Ovary (tissue), 9 donors: ENCODE results near the gene RBP7. TPM values are rescaled to one million over a fixed set of nuclear protein-coding genes. Genes with fewer than 3 reads are reported as not detected.

ENCODE experiments used
- DNase-seq, 5 donors: peaks; one replicate each; pipeline ENCODE4 v3.0.0-alpha.2; 2019 to 2020
- H3K27ac ChIP-seq, 2 donors: fragments of 200-600 bp; one replicate each; pipeline versions ENCODE4 v1.5.1 to v1.8.0; 2019 to 2022
- H3K27me3 ChIP-seq: fragments of 200-600 bp; one replicate; pipeline ENCODE4 v1.8.0; 2022
- H3K36me3 ChIP-seq: fragments of 200-600 bp; sonication (generic); one replicate; pipeline ENCODE4 v1.5.1; 2019
- H3K4me1 ChIP-seq: one replicate; pipeline ENCODE4 v1.8.1; 2013; ENCODE audit warnings: mild to moderate bottlenecking, moderate library complexity; ENCODE audit not compliant: insufficient read depth
- H3K4me3 ChIP-seq: fragments of 200-600 bp; sonication (generic); one replicate; pipeline ENCODE4 v1.5.1; 2017
- H3K9me3 ChIP-seq, 2 donors: fragments of 200-600 bp in 1 of 2; sonication (generic) in 1 of 2; one replicate each; pipeline versions ENCODE4 v1.5.1 to v1.8.1; 2013 to 2019; ENCODE audit warnings: mild to moderate bottlenecking in 1 of 2, moderate library complexity in 1 of 2
- CTCF ChIP-seq, 3 donors: fragments of 450-650 bp in 2 of 3; fragments of 200-600 bp in 1 of 3; IDR thresholded peaks; one replicate each; pipeline versions ENCODE4 v1.5.1 to v1.8.0; 2016 to 2022; ENCODE audit warnings: antibody characterized with exemption in 3 of 3, mild to moderate bottlenecking in 1 of 3
- EP300 ChIP-seq: sonication (generic); formaldehyde crosslinking; IDR thresholded peaks from one replicate; pipeline ENCODE4 v1.6.1; 2017; ENCODE audit warnings: antibody characterized with exemption
- POLR2A ChIP-seq: fragments of 450-650 bp; IDR thresholded peaks from one replicate; pipeline ENCODE4 v1.6.1; 2017; ENCODE audit warnings: antibody characterized with exemption, mild to moderate bottlenecking, moderate library complexity
- WGBS, 3 donors: extraction: QIAGEN DNeasy Blood & Tissue Kit in 1 of 3; methylation state at CpG; one replicate each; pipeline versions ENCODE4 v1.1.5 to v1.1.7; 2013 to 2017; 5-methylcytosine and 5-hydroxymethylcytosine counted together
- intact Hi-C, 4 donors: fragments of 100-400 bp; cut with DNase I; formaldehyde crosslinking; loops; one replicate each; pipeline versions ENCODE4 v1.11.0 to v1.15.1; 2022 to 2023
- polyA plus RNA-seq, 2 donors: library from polyadenylated mRNA; stranded (reverse); fragments of 200-250 nt in 1 of 2; fragments of 350-450 nt in 1 of 2; fragmentation: Illumina TruSeq in 1 of 2; extraction: RNeasy Lipid Tissue Mini Kit (QIAGEN cat#74804) in 1 of 2; gene quantifications; one replicate each; pipeline ENCODE4 v1.2.3, GENCODE V29; 2013 to 2014
- total RNA-seq, 7 donors: library from RNA; depleted of rRNA in 2 of 7; stranded (reverse); fragments of >200 nt in 2 of 7; fragmentation: NEBNext Ultra II Directional in 3 of 7; extraction: Animal tissue kit (Norgen Biotek cat#: 25700) in 3 of 7; gene quantifications; one replicate each; pipeline versions ENCODE4 v1.1.0 to v1.2.4, GENCODE V29; 2016 to 2023
- donor health status: DM: no; HTN: no; CAD: no; lungs with moderate emphysema.
- donor health status: DM: no; HTN: no; CAD: no.
- donor health status: Bipolar disorder and iron deficiency.
- donor health status: DM: yes; HTN: yes; CAD: no.
- donor health status: DM: no; HTN: no; CAD: no.
- donor health status: DM: yes; HTN: yes; CAD: no.

RBP7 gene
- total and polyA plus RNA-seq, 9 donors, result 1.5 to 53.4 (median 14.6) TPM

- no peak for DNase-seq
- no peaks in the 10 kb centered on the region for H3K9me3 ChIP-seq
- no peak overlapping the region for H3K4me3 ChIP-seq
- WGBS, 3 donors, result 87 to 96% (median 94%) methylated on average over 2 of the region's 2 CpGs
- H3K27me3 ChIP-seq, result no peaks in the 10 kb centered on the region
- intact Hi-C loops, result no loop called here
- peaks cover 11% of the 10 kb centered on the region for H3K4me1 ChIP-seq
- TF ChIP-seq CTCF (IDR thresholded peaks at IDR 0.05) (no peak), POLR2A (no peak), EP300 (no peak)
- H3K36me3 ChIP-seq, result no peaks in the 10 kb centered on the region
- H3K27ac ChIP-seq, result no peak overlapping the region
These were observed 57.4 kb downstream of the RBP7 start for GRCh38 chr1:10054465-10054864.

- Histone ChIP-seq H3K4me1 (peaks cover 11% of the 10 kb centered on the region), H3K27ac (no peak overlapping the region), H3K36me3 (no peaks in the 10 kb centered on the region), H3K4me3 (no peak overlapping the region), H3K9me3 (no peaks in the 10 kb centered on the region), H3K27me3 (no peaks in the 10 kb centered on the region)
- 87 to 89% (median 87%) methylated on average over 4 of the region's 4 CpGs for WGBS, 3 donors
- DNase-seq, result no peak
- intact Hi-C loops, result no loop called here
- TF ChIP-seq EP300 (no peak), CTCF (IDR thresholded peaks at IDR 0.05) (no peak), POLR2A (no peak)
These were observed 59.6 kb downstream of the RBP7 start for GRCh38 chr1:10056599-10056987.

- Histone ChIP-seq H3K27me3 (no peaks in the 10 kb centered on the region), H3K27ac (no peak overlapping the region), H3K9me3 (no peaks in the 10 kb centered on the region), H3K4me1 (peaks cover 11% of the 10 kb centered on the region), H3K4me3 (no peak overlapping the region), H3K36me3 (no peaks in the 10 kb centered on the region)
- intact Hi-C loops, result no loop called here
- DNase-seq, result no peak
- TF ChIP-seq EP300 (no peak), CTCF (IDR thresholded peaks at IDR 0.05) (no peak), POLR2A (no peak)
- WGBS, 3 donors, result 50 to 57% (median 57%) methylated on average over 4 of the region's 4 CpGs
These were observed 60.3 kb downstream of the RBP7 start for GRCh38 chr1:10057343-10057742.

GRCh38 chr1:10057796-10058195, 60.8 kb downstream of the RBP7 start:
- Histone ChIP-seq H3K4me1 (peaks cover 11% of the 10 kb centered on the region), H3K9me3 (no peaks in the 10 kb centered on the region), H3K27me3 (no peaks in the 10 kb centered on the region), H3K36me3 (no peaks in the 10 kb centered on the region), H3K4me3 (no peak overlapping the region), H3K27ac (no peak overlapping the region)
- WGBS, 3 donors, result 61 to 69% (median 66%) methylated on average over 5 of the region's 5 CpGs
- TF ChIP-seq EP300, result no peak
- TF ChIP-seq POLR2A, result no peak
- TF ChIP-seq CTCF (IDR thresholded peaks at IDR 0.05), result no peak
- DNase-seq, result no peak
- intact Hi-C loops, result no loop called here

- Histone ChIP-seq H3K27ac (no peak overlapping the region), H3K36me3 (no peaks in the 10 kb centered on the region), H3K4me3 (no peak overlapping the region), H3K4me1 (peaks cover 11% of the 10 kb centered on the region), H3K27me3 (no peaks in the 10 kb centered on the region), H3K9me3 (no peaks in the 10 kb centered on the region)
- TF ChIP-seq POLR2A (no peak), EP300 (no peak), CTCF (IDR thresholded peaks at IDR 0.05) (no peak)
- intact Hi-C loops, result no loop called here
- WGBS, 3 donors, result 92 to 95% (median 93%) methylated on average over 8 of the region's 8 CpGs
- DNase-seq, result no peak
These were observed 62.3 kb downstream of the RBP7 start for GRCh38 chr1:10059342-10059718.
